Posterior vena cava (tissue), 2 donors: ENCODE results near the gene ACVRL1. TPM values are rescaled to one million over a fixed set of nuclear protein-coding genes. Genes with fewer than 3 reads are reported as not detected.

Experiments used
- DNase-seq: peaks from one replicate; pipeline ENCODE4 v3.0.0-alpha.2; 2020; ENCODE audit warnings: low spot score
- intact Hi-C, 2 donors: fragments of 100-400 bp; cut with DNase I; formaldehyde crosslinking; loops; one replicate each; pipeline versions ENCODE4 v1.14.1 to v1.14.2; 2022 to 2023
- total RNA-seq, 2 donors: library from RNA; stranded (reverse); fragmentation: NEBNext Ultra II Directional; extraction: Animal tissue kit (Norgen Biotek cat#: 25700); gene quantifications; one replicate each; pipeline ENCODE4 v1.2.1, GENCODE V29; 2021
- donor health status: DM: yes; HTN: yes; CAD: no.
- donor health status: DM: yes; HTN: yes; CAD: no.

The ACVRL1 gene
- total RNA-seq, 2 donors from 2014 or later = 74.4 to 95.7 TPM

DNA sequence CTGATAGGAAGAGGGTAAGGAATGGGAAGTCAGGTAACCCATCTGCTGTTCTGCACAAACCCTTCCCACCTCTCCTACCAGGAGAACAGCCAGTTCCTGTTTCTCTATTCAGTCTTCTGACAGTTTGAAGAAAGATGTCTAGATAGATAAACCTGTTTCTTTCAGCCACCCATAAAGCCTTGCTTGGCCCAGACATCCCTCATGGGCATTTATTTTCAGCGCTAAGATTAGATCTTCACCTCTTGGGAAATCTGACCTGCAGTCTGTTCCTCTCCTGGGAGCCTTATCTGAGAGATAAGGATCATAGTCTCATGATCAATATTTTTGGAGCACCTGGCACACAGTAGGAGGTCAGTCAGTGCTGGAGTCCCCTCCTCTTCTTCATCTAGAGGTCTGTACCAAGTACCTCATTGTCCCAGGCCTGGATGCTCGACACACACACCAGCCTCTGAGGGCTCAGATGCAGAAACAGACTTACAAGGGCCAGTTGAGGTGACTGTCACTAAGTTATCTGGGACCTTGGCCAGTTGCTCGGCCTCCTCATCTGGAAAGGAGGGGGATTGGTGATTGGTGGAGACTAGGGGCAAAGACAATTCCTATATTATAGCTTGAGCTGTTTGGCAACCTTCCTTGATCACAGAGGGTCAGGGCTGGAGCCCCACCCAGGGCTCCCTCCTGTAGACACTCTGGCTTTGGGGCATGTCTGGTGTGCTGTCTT, 18.2 kb downstream of the ACVRL1 start:
- intact Hi-C loops = no loop called here
- peak; percentile 57 for DNase-seq

DNA sequence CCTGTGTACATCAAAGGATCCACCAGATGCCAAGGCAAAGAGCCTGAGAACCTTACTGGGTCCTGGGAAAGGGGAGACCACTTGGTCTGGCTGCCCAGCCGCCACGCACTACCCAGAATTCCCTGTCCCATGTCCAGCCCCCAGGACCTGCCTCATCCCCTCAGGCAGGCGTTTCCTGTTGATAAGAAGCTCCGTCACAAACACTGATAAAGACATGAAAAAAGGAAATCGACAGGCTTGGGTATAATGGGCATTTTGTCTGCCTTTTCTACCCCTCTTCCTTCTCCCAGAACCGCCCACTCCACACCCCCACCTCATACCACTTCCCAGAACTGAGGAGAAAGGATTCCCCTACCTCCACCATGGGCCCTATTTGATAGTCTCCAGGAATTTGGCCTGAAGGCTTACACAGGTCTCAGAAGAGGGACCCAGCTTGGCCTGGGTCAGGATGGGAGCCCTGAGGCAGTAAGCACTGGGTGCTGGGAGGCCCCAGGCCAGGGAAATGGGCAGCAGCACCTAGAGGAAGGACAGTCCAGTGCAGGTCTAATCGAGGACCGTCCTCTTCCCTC, 18.8 kb downstream of the ACVRL1 start:
- intact Hi-C loops = no loop called here
- DNase-seq = peak; percentile 60

DNA sequence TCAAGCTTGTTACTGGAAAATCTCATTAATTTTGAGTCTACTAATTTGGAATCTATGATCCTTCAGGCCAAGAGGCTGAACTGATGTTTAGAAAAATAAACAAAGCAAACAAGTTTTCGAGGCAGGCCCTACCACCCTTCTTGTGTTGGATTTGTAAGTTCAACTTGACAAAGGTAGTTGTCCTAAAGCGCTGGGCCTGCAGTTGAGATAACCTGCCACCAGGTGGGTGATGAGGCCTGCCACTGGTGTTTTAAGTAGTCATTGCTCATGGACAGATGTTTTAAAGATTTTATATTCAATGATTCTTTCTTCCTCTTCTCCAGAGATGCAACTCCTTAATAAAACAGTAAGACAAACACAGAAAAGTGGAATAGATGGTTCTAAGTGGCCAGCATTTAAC, 19.4 kb downstream of the ACVRL1 start:
- intact Hi-C loops = no loop called here
- DNase-seq = peak; percentile 73

DNA sequence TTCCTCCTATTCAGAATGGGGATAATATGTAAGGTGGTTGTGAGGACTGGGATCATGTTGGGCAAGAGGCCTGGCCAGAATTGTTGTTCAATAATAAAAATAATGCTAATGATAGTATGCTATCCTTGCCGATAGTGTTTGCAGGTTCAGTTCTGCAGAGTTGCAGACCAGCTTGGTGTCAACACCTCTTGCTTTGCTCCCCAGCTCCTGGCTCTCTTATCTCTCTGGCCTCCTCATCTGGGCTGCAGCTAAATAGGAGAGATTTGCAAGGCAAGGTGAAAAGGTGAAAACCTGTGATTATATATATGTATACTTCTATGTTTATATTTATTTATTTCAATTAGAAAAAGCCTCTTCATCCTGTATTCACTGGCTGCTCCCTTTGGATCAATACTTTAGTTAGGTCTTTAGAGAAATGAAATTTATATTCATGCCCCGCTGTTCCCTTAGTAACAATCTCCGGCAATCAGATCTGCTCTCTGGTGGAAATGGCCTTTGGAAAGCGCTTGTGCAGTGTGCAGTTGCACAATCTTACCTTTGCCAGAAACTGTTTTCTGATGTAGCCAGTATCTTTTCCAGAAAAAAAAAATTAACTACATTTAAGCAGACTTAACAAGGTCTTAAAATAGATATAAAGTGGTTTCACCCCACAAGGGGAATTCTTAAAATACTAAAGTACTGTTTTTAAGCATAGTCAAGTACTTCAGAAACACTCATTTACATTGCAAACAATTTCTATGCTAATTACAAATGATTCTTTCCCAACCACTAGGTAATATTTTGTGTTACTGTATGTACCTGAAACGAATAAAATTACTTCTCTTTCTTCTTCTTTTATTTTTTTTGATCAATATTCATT, 25.1 kb downstream of the ACVRL1 start:
- DNase-seq = peak; percentile 37
- intact Hi-C loops = no loop called here

DNA sequence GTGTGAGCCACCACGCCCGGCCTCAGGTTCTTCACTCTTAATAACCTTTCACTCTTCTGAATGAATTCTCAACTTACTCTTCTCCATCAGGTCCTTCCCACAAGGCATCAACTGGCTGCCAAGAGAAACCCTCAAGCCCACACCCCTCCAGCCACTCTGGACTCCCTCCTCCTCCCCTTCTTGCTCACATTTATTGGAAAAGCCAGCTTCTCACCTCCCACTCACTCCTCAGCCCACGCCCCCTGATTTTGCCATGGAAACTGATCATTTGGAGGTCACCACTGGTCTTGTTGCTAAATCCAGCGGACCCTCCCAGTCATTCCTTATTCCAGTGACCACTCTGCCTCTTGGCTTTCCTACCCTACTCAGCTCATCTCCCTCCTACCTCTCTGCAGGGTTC, 26.8 kb downstream of the ACVRL1 start:
- intact Hi-C loops = no loop called here
- no peak for DNase-seq

DNA sequence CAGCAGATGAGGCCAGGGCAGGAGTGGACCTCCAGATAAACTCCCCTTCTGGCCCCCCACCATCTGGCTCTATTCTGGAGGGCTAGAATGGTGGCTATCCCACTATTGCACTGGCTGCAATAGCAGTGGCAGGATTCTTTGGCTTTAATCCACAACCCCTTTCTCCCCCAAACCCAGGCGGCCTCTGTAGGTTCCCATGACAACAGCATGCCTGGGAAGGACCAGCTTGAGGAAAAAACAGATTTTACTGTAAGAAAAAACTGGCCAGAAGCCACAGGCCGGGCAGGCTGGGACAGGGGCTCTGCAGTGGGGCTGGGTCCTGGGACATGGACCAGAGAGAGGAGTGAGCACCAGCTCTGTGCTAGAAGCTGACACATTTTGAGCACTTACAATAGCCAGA, 30.6 kb downstream of the ACVRL1 start:
- no peak for DNase-seq
- intact Hi-C loops = no loop called here

DNA sequence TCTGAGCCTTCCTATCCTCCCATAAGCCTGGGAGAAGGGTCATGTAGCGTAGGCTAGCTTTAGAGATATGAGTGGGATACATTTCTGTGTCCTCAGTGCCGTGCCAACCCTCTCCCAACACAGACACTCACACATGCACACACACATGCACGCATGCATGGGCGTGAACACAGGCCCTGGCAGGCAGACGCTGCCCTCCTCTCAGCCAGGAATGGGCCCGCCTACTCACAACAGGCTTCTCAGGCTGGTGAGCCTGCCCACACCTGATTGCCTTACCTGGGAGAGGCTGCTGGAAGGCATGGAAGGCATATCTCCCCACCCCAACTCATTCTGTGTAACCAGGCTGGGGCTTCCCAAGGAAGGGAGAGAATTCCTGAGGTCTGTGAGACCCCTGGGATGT, 31.4 kb downstream of the ACVRL1 start:
- DNase-seq = no peak
- intact Hi-C loops = no loop called here

DNA sequence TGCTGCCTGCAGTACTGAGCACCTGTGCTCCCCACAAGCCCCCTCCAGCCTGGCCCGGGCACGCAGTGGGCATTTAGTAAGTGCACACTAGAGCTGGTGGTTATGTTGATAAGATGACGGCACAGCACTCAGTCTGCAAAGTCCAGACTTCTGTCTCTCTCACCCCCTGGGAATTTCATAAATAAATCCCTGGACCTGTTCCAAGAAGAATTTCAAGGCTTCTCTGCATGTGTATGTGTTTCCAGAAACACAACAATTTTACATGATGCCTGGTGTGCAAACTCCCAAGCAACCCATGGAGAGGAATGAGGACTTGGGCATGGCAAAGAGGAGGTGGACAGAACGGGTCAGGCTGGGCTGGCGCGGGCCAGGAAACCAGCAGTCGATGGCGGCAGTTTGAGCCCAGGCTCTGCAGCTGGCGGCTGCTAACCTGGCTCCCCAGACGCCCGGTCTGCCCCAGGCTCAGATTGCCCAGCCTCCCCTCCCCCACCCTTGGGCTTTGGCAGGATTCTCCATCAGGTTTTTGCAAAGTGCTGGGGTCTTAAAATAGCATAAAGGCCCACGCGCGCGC, 33.8 kb downstream of the ACVRL1 start:
- intact Hi-C loops = no loop called here
- DNase-seq = no peak

DNA sequence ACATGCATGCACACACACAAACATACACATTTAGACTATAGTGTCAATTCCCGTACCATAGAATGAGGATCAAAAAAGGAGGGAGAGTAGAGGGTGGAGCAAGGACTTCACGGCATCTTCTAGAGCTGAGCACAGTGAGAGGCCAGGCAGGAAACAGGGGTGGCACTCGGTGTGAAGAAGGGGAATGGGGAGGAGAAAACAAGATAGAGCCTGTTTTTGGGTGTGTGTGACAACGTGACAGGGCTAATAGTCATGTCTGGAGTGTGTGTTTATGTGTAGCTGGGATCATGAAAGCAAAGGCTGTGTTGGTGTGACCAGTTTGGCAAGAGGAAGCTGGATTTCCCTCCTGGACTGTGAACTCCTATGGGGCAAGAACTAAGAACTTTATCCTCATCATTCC, 34.3 kb downstream of the ACVRL1 start:
- intact Hi-C loops = no loop called here

DNA sequence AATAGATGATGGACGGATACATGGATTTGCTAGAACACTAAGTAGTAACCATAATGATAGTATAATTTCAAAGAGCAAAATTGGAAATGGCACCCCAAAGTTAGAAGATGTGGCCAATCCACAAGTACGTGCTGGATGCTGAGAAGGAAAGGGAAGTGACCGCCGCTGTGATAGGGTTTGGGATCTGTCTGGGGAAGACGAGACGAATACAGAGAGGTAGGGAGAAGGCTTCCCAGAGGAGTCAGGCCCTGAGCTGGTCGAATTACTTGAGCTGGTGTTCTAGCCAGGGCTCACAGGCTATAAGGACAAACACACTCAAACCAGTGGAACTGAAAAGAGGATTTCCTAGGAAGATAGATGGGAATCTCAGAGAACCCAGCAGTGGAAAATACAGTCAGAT, 34.8 kb downstream of the ACVRL1 start:
- intact Hi-C loops = no loop called here
- DNase-seq = no peak

More for the DNA sequence above, 34.3 kb downstream of the ACVRL1 start:
- DNase-seq = no peak

DNA sequence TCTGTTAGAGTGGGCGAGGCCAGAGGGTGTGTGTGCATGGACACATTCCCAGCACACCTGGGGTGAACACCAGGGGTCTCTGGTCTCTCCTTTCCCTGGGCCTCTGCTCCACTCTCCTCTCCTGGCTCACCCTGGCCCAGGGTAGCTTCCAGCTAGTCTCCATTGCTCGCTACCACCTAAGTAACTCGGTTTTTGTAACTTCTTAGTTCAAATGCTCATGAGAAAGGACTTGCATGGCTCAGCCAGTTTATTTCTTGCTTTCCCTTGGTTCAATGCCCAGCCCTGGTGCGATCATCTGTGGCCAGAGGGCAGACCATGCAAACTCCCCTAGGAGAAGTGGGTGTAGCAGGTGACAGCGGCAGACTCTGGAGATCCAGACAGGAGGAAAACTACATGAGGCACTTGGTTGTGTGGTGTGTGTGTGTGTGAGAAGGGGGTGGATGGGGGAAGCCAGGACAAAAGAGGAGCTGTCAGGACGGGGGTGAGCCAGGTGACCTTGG, 35.2 kb downstream of the ACVRL1 start:
- no peak for DNase-seq
- intact Hi-C loops = no loop called here

DNA sequence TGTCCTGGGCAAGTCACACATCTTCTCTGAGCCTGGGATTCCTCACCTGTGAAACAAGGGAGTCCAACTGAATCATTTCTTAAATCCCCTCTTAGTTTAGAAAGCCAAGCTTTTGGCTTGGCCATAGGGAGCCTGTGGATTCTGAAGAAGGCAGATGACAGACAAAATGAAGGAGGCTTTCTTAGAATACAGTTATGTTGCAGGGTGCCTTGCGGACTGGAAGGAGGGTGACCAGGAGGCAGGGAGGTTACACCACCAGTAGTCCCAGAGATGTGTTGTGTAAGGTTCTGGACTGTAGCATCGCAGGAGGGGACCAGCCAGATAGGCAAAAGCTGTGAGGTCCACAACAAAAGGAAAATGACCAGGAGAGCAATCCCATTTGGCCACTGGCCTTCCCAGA, 36.0 kb downstream of the ACVRL1 start:
- intact Hi-C loops = no loop called here

DNA sequence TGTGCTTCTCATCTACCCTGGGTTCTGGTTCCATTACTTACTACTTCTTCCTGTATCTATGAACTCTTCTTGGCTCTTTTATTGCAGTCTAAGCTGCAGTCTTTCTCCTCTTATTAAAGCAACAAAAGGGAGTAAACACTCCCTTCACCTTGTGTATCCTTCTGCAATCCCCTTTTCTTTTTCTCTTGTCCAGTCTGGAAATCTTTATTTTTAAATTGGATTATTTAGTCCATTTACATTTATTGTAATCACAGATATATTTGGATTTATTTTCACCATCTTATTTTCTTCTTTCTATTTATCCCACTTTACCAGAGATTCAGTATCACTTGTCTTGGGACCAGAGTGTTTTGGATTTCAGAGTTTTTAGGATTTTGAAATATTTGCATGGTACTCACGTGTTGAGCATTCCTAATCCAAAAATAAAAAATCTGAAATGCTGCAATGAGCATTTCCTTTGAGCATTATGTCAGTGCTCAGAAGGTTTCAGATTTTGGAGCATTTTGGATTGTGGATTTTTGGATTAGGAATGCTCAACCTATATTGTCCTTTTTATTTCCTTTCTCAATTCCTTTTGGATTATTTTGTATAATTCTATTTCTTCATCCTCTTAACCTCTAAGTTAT, 37.4 kb downstream of the ACVRL1 start:
- DNase-seq = no peak
- intact Hi-C loops = no loop called here

More for the DNA sequence above, 36.0 kb downstream of the ACVRL1 start:
- DNase-seq = no peak

DNA sequence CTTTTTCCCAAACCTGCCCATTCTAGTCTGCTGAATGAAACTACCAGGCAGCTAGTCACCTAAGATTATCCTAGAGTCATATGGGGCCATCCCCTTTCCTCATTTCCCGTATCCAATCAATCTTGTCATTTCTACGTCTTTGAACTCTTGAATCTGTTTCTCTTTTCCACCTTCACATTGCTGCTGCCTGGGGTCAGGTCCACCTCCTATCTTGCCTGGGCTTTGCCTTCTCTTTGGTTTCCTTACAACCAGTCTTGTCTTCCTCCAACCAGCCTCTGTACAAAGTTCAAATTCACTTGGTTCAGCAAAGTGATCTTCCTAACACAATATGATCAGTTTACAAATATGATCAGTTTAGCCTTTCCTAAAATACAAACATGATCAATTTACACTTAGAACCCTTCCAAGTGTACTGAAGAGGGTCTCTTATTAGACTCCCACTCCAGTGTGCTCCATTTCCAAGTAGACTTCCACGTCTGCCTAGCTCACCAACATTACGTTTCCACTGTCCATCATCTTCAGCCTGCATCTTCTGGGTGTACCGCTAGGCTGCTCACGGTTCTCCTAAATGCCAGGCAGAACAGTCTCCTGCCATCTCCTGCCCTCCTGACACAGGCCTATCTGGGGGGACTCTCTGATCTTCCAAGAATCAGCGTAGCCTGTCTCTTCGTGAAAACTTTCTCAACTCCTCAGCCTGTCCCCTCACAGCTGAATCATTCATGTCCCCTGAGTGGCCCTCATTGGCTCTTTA, 40.1 kb downstream of the ACVRL1 start:
- no peak for DNase-seq
- intact Hi-C loops = no loop called here

DNA sequence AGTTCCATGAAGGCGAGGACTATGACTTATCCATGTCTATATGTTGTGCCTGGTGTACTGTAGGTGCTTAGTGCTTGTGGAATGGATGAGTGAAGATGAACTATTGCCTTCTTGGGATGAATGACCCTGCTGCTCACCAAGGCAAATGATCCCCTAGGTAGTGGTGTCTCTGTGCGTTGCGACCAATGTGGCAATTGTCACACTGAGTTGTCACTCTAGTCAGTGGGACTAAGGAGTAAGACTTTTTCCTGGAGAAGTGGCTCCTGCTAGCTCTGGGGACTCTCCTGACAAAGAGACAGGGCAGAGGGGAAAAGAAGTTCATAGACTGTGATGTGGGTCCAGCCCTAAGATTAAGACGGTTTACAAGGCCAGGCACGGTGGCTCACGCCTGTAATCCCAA, 40.8 kb downstream of the ACVRL1 start:
- intact Hi-C loops = no loop called here
- no peak for DNase-seq

DNA sequence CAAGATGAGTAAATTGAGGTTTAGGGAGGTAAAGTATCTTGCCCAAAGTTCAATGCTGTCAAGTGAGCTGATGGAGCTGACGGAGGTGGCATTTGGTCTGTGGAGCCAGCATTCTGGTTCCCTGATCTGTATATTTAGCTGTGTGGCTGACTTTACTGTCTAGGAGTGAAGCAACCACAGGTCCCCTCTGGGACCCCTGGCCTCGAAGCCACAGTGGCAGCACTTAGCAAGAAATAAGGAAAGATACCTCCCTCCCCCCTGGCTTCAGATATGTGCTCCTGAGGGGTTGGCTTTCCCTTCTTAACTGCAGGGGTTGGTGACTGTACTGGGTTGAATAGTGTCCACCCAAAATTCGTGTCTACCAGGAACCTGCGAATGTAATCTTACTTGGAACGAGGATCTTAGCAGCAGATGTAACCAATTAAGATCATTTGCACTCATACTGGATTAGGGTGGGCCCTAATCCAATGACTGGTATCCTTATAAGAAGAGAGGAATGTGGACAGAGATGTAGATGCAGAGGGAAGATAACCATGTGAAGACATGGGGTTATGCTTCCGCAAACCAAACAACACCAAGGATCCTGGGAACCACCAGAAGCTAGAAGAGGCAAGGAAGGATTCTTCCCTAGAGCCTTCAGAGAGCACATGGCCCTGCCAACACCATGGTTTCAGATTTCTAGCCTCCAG, 42.2 kb downstream of the ACVRL1 start:
- intact Hi-C loops = no loop called here

DNA sequence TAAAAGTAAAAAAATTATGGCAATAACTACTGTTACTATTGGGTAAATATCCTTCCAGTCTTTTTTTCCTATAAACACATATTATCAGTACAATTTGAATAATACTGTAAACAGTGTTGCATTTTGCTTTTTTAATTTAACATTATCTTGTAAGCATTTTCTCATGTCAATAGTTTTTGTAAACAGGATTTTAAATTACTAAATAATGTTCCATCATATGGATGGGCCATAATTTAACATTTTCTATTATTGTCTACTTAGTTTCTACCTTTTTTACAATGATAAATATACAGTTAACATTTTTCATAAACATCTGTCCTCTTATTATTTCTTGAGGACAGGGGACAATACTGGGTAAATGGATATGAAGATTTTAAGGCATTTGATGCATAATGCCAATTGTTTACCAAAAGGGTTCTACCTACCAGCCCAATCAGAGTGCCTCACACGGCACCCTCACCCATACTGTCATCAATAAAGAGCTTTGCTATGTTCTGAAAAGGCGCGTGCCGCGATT, 43.4 kb downstream of the ACVRL1 start:
- intact Hi-C loops = no loop called here
- no peak for DNase-seq

More for the DNA sequence above, 42.2 kb downstream of the ACVRL1 start:
- no peak for DNase-seq
